Thyroid gland (tissue), 4 donors: ENCODE results near the gene ANGEL1. TPM values are rescaled to one million over a fixed set of nuclear protein-coding genes. Genes with fewer than 3 reads are reported as not detected.

Experiments
- DNase-seq, 2 donors: peaks; one replicate each; pipeline ENCODE4 v3.0.0-alpha.2; 2019
- H3K27ac ChIP-seq, 3 donors: fragments of 200-600 bp; sonication (generic); 1 replicate in 2 of 3; 2 replicates in 1 of 3; pipeline ENCODE4 v1.5.1; 2016 to 2019; ENCODE audit warnings: mild to moderate bottlenecking in 1 of 3, moderate library complexity in 1 of 3
- H3K27me3 ChIP-seq: fragments of 200-600 bp; sonication (generic); one replicate; pipeline ENCODE4 v1.5.1; 2019
- H3K36me3 ChIP-seq, 2 donors: fragments of 200-600 bp; sonication (generic); one replicate each; pipeline ENCODE4 v1.5.1; 2016 to 2019
- H3K4me1 ChIP-seq, 2 donors: fragments of 200-600 bp; sonication (generic); one replicate each; pipeline ENCODE4 v1.5.1; 2017 to 2019
- H3K4me3 ChIP-seq, 3 donors: fragments of 200-600 bp; sonication (generic); replicated peaks in 1 of 3; 1 replicate in 2 of 3; 2 replicates in 1 of 3; pipeline ENCODE4 v1.5.1; 2016; ENCODE audit warnings: mild to moderate bottlenecking in 1 of 3
- H3K9me3 ChIP-seq: fragments of 200-600 bp; sonication (generic); one replicate; pipeline ENCODE4 v1.5.1; 2017
- CTCF ChIP-seq, 6 experiments: fragments of 200-600 bp in 3 of 6; fragments of 450-650 bp in 3 of 6; sonication (generic) in 3 of 6; IDR thresholded peaks; one replicate each; pipeline ENCODE4 v1.5.1; 2016 to 2019; ENCODE audit warnings: antibody characterized with exemption in 6 of 6, mild to moderate bottlenecking in 2 of 6, inconsistent platforms in 1 of 6, moderate library complexity in 1 of 6
- POLR2A ChIP-seq, 2 donors: fragments of 450-650 bp; IDR thresholded peaks; one replicate each; pipeline ENCODE4 v1.6.1; 2017; ENCODE audit warnings: antibody characterized with exemption in 2 of 2, mild to moderate bottlenecking in 2 of 2, moderate library complexity in 1 of 2
- WGBS, 2 donors: methylation state at CpG; one replicate each; pipeline ENCODE4 v1.1.5; 2017; 5-methylcytosine and 5-hydroxymethylcytosine counted together
- intact Hi-C: fragments of 100-400 bp; cut with DNase I; formaldehyde crosslinking; loops from one replicate; pipeline ENCODE4 v1.15.1; 2023
- total RNA-seq, 4 donors: library from RNA; depleted of rRNA; stranded (reverse); fragments of >200 nt; gene quantifications; one replicate each; pipeline ENCODE4 v1.2.3, GENCODE V29; 2016

The ANGEL1 gene
- total RNA-seq, 4 donors from 2014 or later, result 14.5 to 26.0 (median 18.4) TPM

- H3K9me3 ChIP-seq, result no peaks in the 10 kb centered on the region
- TF ChIP-seq CTCF (IDR thresholded peaks at IDR 0.05), result no peak
- no peak for TF ChIP-seq POLR2A (IDR thresholded peaks at IDR 0.05)
- H3K27ac ChIP-seq, result peak overlapping the region in 2 of 3 donors; percentile 65 to 74
- H3K4me1 ChIP-seq, result peaks cover 9 to 19% of the 10 kb centered on the region in 2 donors
- H3K27me3 ChIP-seq, result no peaks in the 10 kb centered on the region
- no peaks in the 10 kb centered on the region for H3K36me3 ChIP-seq
- peak overlapping the region in 1 of 3 donors; percentile 68 for H3K4me3 ChIP-seq
- intact Hi-C loops, result no loop called here
- no peak for DNase-seq
- WGBS, 2 donors, result 45 to 48% methylated on average over 17 to 24 of the region's 26 CpGs
Observed at GRCh38 chr14:76760331-76761135, 52.1 kb downstream of the ANGEL1 start.

- intact Hi-C loops, result no loop called here
Observed at GRCh38 chr14:76759589-76759988, 53.1 kb downstream of the ANGEL1 start.

GRCh38 chr14:76756371-76756750, 56.3 kb downstream of the ANGEL1 start:
- Histone ChIP-seq H3K9me3 (no peaks in the 10 kb centered on the region), H3K4me3 (no peak overlapping the region), H3K27me3 (no peaks in the 10 kb centered on the region), H3K4me1 (peaks cover 6 to 9% of the 10 kb centered on the region in 2 donors), H3K27ac (no peak overlapping the region), H3K36me3 (no peaks in the 10 kb centered on the region)
- 45 to 63% methylated on average over 6 of the region's 6 CpGs for WGBS, 2 donors
- DNase-seq, result no peak
- TF ChIP-seq POLR2A (IDR thresholded peaks at IDR 0.05), result no peak
- no peak for TF ChIP-seq CTCF (IDR thresholded peaks at IDR 0.05)
- intact Hi-C loops, result no loop called here

More at GRCh38 chr14:76759589-76759988, 53.1 kb downstream of the ANGEL1 start:
- H3K9me3 ChIP-seq, result no peaks in the 10 kb centered on the region
- no peak overlapping the region for H3K4me3 ChIP-seq
- H3K27me3 ChIP-seq, result no peaks in the 10 kb centered on the region
- no peak for DNase-seq
- H3K4me1 ChIP-seq, result peaks cover 9 to 19% of the 10 kb centered on the region in 2 donors
- H3K36me3 ChIP-seq, result no peaks in the 10 kb centered on the region
- WGBS, 2 donors, result 78 to 87% methylated on average over 4 of the region's 4 CpGs
- no peak overlapping the region for H3K27ac ChIP-seq
- TF ChIP-seq POLR2A (IDR thresholded peaks at IDR 0.05) (no peak), CTCF (IDR thresholded peaks at IDR 0.05) (no peak)

GRCh38 chr14:76755610-76756370, 56.9 kb downstream of the ANGEL1 start:
- Histone ChIP-seq H3K4me1 (peaks cover 2 to 5% of the 10 kb centered on the region in 2 donors), H3K9me3 (no peaks in the 10 kb centered on the region), H3K27ac (no peak overlapping the region), H3K4me3 (no peak overlapping the region), H3K27me3 (no peaks in the 10 kb centered on the region), H3K36me3 (no peaks in the 10 kb centered on the region)
- intact Hi-C loops, result no loop called here
- no peak for DNase-seq
- WGBS, 2 donors, result 78 to 81% methylated on average over 8 to 9 of the region's 9 CpGs
- TF ChIP-seq CTCF (IDR thresholded peaks at IDR 0.05) (no peak), POLR2A (IDR thresholded peaks at IDR 0.05) (no peak)

- intact Hi-C loops, result no loop called here
- no peaks in the 10 kb centered on the region for H3K36me3 ChIP-seq
- 84 to 86% methylated on average over 7 of the region's 7 CpGs for WGBS, 2 donors
- TF ChIP-seq POLR2A (IDR thresholded peaks at IDR 0.05), result no peak
- H3K9me3 ChIP-seq, result no peaks in the 10 kb centered on the region
- no peaks in the 10 kb centered on the region for H3K27me3 ChIP-seq
- no peaks in the 10 kb centered on the region for H3K4me1 ChIP-seq
- DNase-seq, result no peak
- no peak overlapping the region for H3K27ac ChIP-seq
- H3K4me3 ChIP-seq, result no peak overlapping the region
Observed at GRCh38 chr14:76754586-76754985, 58.1 kb downstream of the ANGEL1 start.
